Measurements from ENCODE around the gene BCL2.

GRCh38 chr18:63142594-63143225, 176.9 kb downstream of the BCL2 start:
- no peak for TF ChIP-seq CTCF (IDR thresholded peaks at IDR 0.05; ENCODE audit: low read depth, low read length)
- TF ChIP-seq EZH2phosphoT487 (IDR thresholded peaks at IDR 0.05; ENCODE audit: low read depth), result no peak
